Astrocyte of the spinal cord (primary cell): Measurements from ENCODE around the gene MTREX.

Source experiments
- DNase-seq: peaks from one replicate; pipeline ENCODE4 v3.0.0; 2011; ENCODE audit warnings: low read depth, low spot score
- H3K4me3 ChIP-seq: 2 replicates; pipeline ENCODE4 v1.5.1; 2011; ENCODE audit warnings: low read depth, mild to moderate bottlenecking, low read length, moderate library complexity
- CTCF ChIP-seq: IDR thresholded peaks from 2 replicates; pipeline ENCODE4 v1.5.1; 2012; ENCODE audit warnings: low read depth, mild to moderate bottlenecking, low read length, inconsistent platforms
- in situ Hi-C: cut with HindIII; loops from 2 replicates; pipeline ENCODE4 v1.10.0; 2017; ENCODE audit warnings: low sequenced_read_pairs

The MTREX gene

GRCh38 chr5:55344392-55344992 is 36.7 kb downstream of the MTREX start:
- in situ Hi-C loops: no loop called here
- no peak overlapping the region for H3K4me3 ChIP-seq
- DNase-seq: peak; percentile 78
- peak; percentile 90 for TF ChIP-seq CTCF

GRCh38 chr5:55345327-55345726 is 37.5 kb downstream of the MTREX start:
- H3K4me3 ChIP-seq: no peak overlapping the region
- in situ Hi-C loops: no loop called here
- no peak for TF ChIP-seq CTCF
- no peak for DNase-seq

GRCh38 chr5:55347786-55348185 is 40.0 kb downstream of the MTREX start:
- no peak for DNase-seq
- TF ChIP-seq CTCF: no peak
- H3K4me3 ChIP-seq: no peak overlapping the region
- in situ Hi-C loops: no loop called here

GRCh38 chr5:55350754-55351153 is 43.0 kb downstream of the MTREX start:
- TF ChIP-seq CTCF: no peak
- no peak overlapping the region for H3K4me3 ChIP-seq
- no peak for DNase-seq
- in situ Hi-C loops: no loop called here

- in situ Hi-C loops: no loop called here
- DNase-seq: no peak
- no peak for TF ChIP-seq CTCF
- H3K4me3 ChIP-seq: no peak overlapping the region
These were observed 49.1 kb downstream of the MTREX start for GRCh38 chr5:55356896-55357295.

GRCh38 chr5:55360190-55360589 is 52.4 kb downstream of the MTREX start:
- H3K4me3 ChIP-seq: no peak overlapping the region
- no peak for DNase-seq
- no peak for TF ChIP-seq CTCF
- in situ Hi-C loops: no loop called here

GRCh38 chr5:55363856-55364255 is 56.1 kb downstream of the MTREX start:
- no peak for TF ChIP-seq CTCF
- in situ Hi-C loops: no loop called here
- H3K4me3 ChIP-seq: no peak overlapping the region
- peak; percentile 42 for DNase-seq
